ENCODE data around the gene MRPS15.

Gene MRPS15

DNA sequence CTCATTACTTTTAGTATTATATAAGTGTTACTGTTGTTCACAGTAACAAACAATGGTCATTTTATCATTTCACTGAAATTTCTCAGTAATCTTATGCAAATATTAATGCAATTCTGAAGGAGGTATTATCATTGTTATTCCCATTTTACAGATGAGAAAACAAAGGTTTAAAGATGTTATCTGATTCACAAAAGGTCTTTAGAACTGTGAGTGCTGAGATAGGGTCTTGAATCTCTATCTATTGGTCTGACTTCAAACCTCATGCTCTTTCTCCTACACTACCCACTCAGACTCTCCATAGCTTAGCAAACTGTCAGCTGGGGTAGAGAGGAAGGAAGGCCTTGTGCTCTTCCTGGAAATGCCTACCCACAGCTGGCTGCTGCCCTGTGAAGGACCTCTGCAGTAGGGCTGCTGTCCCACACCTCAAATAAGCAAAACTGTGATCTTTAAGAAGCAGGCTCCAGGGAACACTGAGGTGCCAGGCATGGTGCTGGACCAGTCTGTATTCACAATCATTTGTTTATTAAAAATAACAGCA lies 7.7 kb downstream of the MRPS15 start:
- no peak for DNase-seq

DNA sequence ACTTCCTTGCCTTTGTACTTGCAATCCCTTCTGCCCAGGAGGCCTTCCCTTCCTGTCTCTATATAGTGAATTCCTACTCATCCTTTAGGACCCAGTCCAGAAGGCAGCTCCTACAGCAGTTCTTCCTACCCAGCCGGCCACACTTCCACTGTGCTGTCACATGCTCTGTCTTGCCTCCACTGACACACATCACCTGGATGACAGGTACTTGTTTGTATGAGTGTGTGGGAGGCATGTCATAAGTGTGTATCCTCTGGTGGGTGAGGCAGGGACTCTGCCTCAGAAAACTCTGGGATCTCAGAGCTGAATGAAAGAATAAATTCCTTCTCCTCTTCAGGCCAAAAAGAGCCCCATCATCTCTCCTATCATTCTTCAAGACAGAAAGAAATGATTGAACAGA lies 8.8 kb downstream of the MRPS15 start:
- DNase-seq, result no peak

DNA sequence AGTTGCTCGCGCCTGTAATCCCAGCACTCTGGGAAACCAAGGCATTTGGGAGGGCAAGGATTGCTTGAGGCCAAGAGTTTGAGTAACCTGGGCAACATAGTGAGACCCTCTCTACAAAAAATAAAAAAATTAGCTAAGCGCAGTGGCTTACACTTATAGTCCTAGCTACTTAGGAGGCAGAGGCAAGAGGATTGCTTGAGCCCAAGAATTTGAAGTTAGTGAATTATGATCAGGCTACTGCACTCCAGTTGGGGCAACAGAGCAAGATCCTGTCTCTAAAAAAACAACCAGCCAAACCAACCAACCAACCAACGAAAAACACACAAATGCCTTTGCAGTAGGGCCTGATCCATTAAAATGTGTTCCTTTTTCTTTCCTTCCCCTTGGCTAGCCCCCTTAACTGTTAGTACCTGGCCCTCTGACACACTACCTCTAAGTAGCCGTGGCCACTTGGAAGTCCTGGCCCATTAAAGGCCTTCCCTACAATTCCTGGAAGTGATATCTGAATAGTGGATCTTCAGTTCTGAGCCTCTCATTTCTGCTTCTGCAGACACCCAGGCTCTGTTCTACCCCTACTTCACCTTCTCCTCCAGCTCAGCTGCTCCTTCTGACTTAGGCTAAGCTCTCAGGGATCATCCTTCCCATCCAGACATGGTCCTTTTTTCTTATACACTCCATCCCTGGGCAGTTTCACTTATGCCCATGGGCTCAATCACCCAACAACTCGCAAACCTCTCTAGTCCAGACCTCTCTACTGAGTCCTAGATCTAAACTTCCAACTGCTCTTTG lies 10.4 kb downstream of the MRPS15 start:
- DNase-seq, result no peak

GRCh38 chr1:36453051-36453450 lies 11.1 kb downstream of the MRPS15 start:
- DNase-seq, result no peak

- DNase-seq, result no peak
These were observed 13.3 kb downstream of the MRPS15 start for GRCh38 chr1:36450919-36451305.

DNA sequence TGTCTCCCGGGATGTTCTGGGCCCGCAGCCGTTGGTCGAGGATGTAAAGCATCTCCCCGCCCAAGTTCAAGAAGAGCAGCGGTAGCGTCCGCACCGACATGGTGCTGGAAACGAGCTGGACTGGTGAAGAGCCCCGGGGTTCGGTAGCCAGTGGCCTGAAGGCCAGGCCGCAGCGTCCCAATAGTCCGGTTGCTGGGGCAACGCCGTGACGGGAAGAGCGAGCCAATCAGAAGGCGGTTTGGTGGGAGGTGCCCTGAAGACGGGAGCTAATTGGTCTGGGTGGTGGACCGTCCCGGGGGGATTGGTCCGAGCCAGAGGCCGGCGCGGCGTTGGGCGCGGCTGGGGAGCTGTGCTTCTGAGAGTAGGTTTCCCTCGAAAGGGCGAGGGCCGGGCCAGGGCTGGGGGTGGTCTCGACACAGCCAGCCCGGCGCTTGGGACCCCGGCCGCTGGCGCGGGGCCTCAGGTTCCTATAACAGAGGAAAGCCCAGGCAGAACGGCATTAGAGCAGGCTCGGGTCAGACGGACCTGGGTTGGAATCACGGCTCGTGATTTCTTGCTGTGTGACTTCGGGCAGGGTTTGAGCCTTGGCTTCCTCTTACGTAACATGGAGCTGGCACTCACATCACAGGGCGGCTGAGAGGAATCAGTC lies 13.8 kb downstream of the MRPS15 start, which contains the start of gene OSCP1:
OSCP1 (minus strand) TSS at position 182 of the 649 bp plus-strand sequence; CDS start at position 100, 82 bp downstream.
- peak; percentile 98 for DNase-seq

DNA sequence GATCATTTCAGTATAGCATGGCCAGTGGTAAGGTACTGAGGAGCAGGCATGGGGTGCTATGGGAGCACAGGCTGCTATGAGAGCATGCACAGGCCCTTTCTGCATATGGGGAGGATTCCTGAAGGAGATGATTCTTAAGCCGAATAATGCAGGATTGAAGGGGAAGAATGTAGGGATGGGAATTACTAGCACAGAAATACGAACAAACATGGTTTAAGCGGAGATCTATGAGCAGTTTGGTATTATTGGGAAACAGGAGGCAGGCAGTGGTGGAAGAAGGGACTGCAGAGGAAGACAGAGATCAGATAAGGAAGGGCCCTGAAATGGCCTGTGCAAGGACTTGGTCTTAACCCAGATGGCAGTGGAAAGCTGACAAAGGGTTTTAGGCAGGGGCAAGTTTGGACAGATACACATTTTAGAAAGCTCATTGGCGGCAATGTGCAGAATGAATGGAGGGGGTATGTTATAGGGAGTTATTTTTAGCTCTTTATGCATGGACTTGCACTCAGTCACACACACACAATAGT lies 15.6 kb downstream of the MRPS15 start:
- no peak for DNase-seq

DNA sequence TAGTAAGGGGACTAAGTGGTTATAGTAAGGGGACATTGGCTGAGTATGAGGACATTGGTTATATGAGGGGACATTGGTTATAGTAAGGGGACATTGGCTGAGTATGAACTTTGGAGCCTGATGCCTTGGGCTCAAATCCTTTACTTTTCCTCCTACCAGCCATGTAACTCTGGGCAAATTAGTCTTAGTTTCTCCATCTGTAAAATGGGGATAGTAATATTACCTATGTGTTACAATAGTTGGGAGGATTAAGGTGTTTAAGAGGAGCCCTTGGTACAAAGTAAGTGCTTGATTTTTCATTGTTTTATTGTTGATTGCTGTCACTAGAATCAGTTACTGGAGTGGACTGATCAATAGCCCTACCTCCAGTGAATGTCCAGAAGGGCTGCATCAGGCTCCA lies 16.7 kb downstream of the MRPS15 start:
- no peak for DNase-seq

GRCh38 chr1:36446746-36447145 lies 17.4 kb downstream of the MRPS15 start:
- DNase-seq, result no peak

DNA sequence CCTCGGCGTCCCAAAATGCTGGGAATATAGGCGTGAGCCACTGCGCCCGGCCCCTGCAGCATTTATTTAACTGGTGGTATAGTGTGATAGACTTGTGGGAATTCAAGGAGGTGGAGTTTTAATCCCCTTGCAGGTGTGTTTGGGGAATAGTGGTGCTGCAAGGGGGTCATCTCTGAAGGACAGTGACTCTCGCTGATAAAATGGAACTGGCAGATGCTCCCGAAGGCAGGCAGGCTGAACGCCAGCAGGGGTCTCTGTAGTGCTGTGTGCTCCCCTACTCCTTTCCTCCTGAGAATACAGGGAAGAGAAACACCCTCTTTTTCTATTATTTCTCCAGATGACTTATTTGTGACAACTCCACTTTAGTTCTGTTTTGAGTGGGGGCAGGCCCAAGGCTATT lies 17.9 kb downstream of the MRPS15 start:
- no peak for DNase-seq

DNA sequence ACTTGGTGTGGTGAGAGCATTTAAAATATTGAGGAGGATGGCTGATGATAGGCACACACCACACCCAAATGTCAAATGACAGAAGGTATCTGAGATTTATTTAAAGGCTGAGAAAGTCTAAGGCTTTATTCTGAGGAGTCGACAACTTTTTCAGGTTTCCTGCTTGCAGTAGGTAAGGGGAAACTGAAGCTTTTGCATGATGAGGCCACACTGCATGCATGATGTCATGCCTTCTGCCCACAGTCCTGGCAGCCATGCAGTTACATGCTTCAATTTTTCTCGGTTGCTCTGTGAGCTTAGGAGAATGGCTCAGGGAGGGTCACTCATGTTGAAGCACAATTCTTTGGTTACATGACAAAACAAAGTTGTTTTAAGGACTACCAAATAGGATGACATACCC lies 20.9 kb downstream of the MRPS15 start:
- no peak for DNase-seq

DNA sequence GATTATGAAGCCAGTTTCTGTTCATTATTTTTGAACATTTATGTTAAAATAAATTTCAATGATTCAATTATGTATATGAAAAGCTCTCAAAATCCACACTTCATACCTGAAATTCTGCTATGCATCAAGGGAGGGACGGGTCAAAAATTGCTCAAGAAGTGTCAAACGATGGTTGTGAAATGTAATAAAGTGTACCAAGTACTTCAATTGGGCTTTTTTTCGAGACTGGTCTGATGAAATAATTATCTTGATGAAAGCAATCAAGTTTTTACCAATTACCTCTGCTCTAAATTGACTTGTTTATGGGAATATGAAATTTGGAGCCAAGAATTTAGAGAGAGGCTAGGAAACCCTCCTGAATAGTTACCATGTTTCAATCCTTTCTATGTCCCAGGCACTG lies 21.8 kb downstream of the MRPS15 start:
- DNase-seq, result no peak

DNA sequence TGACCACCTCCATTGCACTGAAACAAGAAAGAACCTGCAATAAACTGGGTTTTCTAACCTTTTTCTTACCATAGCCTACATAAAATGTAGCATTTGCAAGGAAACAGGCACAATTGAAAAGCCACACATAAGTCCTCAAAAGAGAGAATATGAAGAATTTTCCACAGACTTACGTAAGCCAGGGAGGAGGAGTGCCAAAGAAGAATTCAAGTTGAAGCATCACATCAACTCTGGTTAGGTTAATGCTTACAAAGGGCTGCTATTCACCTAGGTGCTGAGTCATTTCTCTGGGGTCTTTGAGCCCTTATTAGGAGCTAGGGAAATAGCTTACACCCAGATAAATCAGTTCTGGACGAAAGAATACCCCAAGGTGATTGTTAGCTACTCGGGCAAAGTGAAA lies 23.5 kb downstream of the MRPS15 start:
- DNase-seq, result no peak

- DNase-seq, result no peak
These were observed 24.1 kb downstream of the MRPS15 start for GRCh38 chr1:36440044-36440443.

GRCh38 chr1:36438715-36439114 lies 25.5 kb downstream of the MRPS15 start:
- no peak for DNase-seq

- DNase-seq, result no peak
These were observed 27.4 kb downstream of the MRPS15 start for GRCh38 chr1:36436821-36437220.

DNA sequence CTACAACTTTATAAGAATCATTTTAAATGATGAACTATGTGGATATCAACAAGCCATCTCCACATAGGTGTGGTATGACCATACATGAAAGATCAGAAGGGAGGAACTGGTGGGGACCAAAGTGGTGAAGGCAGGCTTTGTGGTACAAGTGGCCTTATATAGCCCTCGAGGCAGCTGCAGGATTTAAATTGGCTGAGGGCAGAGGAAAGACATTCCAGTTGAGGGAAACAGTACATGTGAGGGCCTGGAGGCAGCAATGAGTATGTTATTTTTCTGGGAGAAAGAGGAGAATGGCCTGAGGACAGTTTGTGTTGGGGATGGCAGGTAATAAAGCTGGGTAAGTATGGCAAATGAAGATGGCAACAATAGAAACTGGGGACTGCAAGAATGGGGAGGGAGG lies 31.1 kb downstream of the MRPS15 start:
- no peak for DNase-seq

DNA sequence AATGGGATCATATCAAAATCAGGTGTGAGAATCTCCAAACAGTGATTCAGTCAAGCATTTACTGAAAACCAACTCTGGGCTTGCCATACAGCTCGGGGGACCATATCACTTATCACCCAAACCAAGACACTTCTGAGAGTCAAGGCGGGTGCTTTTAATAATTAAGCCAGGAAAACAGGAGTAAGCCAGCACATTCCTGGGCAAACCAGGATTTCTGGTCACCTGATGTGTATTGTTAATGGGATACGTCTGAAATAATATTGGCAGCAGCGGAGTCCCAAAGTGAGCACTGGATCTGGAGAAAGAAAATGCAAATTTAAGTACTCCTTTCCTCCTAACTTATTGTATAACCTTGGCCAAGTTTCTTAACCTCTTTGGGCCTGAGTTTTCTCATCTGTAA lies 31.6 kb downstream of the MRPS15 start:
- DNase-seq, result no peak

DNA sequence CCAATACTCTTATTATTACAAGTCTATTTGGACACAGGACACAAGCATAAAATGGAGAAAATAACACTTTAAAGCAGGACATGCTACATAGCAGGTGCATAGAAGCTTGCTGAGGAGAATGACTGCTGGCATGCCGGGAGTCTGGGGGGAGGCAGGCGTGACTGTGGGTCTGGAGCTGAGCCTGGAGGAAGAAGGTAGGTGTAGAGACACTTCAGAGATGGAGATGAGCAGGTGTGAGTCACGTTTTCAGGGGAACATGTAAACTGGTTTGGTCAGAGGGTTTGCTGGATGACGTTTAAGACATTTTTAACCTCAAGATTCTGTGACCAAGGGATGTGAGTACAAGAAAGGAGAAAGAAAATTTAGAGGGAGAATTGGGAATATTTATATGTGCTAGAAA lies 38.4 kb downstream of the MRPS15 start:
- DNase-seq, result no peak

DNA sequence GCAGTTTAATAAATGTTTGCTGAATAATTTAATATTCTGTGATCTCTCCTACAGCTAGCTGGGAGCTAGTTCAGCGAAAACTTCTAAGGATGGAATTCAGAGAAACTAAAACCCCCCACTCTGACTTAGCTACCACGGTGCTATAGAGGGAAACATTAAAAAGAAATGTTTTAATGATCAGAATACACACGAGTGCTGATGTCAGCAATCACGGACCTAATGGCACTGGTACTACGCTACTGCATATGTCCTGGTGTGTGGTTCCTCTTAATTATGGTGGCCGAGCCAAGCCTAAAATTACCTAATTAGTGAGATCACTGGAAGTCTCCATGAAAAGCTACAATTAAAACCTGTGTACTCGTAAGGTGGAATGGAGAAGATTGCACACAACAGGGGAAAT lies 42.5 kb downstream of the MRPS15 start:
- no peak for DNase-seq

DNA sequence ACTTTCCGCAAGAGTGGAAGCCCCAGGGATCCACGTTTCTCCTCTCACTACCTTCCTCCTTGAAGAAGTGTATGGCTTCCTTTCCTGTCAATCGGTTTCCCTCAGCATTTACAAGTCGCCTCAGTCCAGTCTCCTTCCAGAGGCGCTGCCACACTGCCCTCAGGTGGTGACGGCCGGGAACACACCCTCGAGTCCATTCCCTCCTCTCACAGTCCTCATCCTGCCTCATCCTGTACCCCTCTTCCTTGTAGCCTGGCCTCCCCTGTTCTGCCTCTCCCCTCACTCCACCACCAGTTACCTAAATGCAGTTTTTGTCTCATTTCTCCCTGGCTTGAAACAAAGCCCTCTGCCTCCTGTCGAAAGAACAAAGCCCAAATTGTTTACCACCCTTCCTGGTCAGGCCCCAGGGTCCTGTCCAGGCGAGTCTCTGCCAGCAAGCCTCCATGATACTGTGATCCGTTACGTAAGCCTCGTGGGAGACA lies 43.3 kb downstream of the MRPS15 start:
- DNase-seq, result peak; percentile 74

DNA sequence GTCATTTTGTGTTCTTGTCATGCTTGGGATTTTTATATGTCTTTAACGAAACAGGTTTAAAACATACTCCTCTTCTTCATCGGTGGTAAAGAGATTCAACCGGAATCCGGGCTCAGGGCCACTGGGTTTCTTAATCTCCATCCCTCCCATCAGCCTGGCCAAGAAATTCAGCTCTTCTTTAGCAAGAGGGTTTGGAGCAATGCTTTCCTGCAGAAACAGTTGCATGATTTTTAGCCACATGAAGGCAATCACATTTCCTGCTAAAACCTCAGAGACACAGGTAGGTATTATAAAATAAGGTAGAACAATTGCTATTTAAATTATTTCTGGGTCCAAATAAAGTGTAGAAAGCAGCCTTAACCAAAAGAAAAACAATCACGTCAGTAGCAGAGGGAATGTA lies 43.8 kb downstream of the MRPS15 start:
- DNase-seq, result no peak

DNA sequence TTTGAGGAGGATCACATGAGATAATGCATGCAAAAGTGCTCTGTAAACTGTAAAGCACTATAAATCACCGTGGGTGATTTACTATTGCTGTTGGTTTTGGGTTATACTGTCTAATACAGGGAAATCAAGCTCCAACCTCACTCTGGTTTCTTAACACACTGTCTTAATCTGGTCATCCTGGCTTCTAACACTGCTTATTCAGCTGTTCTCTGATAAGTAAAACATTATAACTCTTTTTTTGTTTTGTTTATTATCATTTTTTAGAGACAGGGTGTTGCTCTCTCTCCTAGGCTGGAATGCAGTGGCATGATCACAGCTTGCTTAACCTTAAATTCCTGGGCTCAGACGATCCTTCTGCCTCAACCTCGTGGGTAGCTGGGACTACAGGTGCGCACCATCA lies 44.6 kb downstream of the MRPS15 start:
- no peak for DNase-seq

DNA sequence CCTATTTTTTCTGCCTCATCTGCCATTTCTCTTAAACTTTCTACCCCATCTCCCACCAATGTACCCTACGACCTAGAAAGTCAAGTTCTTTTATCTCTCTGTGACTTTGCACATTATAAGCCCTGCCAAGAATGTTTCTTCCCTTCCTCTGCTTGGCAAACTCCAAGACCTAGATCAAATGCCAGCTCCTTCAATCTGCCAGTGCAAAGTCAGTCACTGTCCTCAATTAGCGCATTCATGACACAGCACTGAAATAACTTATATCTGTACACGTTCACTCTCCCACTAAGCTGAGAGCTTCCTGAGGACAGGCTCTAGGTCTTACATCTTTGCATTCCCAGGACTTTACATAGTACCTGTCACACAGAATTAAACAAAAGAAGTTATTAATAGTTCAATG lies 45.0 kb downstream of the MRPS15 start:
- DNase-seq, result no peak

All from NCI-H774 (cell line).